Activated CD4-positive, alpha-beta T cell treated with anti-CD3 and anti-CD28 coated beads for 36 hours (primary cell): ENCODE data around the gene CLEC16A. TPM values are rescaled to one million over a fixed set of nuclear protein-coding genes. Genes with fewer than 3 reads are reported as not detected.

Experiments
- ATAC-seq: fragments of 200-7000 bp; cut with Tn5 transposase; one replicate; pipeline ENCODE4 v1.10.0; 2021; ENCODE audit warnings: mild to moderate bottlenecking, moderate library complexity
- CTCF ChIA-PET: fragments of 350-600 bp; sonication (Branson Sonifier 250); formaldehyde crosslinking; loops from one replicate; lab custom pipeline; 2021; ENCODE audit warnings: antibody characterized with exemption; lab: Charles Lee
- POLR2A ChIA-PET: fragments of 350-600 bp; sonication (Branson Sonifier 250); formaldehyde crosslinking; loops from one replicate; lab custom pipeline; 2021; ENCODE audit warnings: antibody characterized with exemption, inconsistent platforms; lab: Charles Lee
- DNase-seq: peaks from one replicate; pipeline ENCODE4 v3.0.0-alpha.2; 2020
- H3K27ac Mint-ChIP-seq: one replicate; pipeline ENCODE4 v1.8.0; 2021; ENCODE audit warnings: mixed read lengths
- H3K27me3 Mint-ChIP-seq: one replicate; pipeline ENCODE4 v1.8.0; 2021; ENCODE audit warnings: mixed read lengths
- H3K36me3 Mint-ChIP-seq: one replicate; pipeline ENCODE4 v1.8.0; 2021; ENCODE audit warnings: low read depth, mixed read lengths
- H3K4me1 Mint-ChIP-seq: one replicate; pipeline ENCODE4 v1.8.0; 2021; ENCODE audit warnings: mixed read lengths
- H3K4me3 Mint-ChIP-seq: one replicate; pipeline ENCODE4 v1.8.0; 2021; ENCODE audit warnings: mild to moderate bottlenecking, moderate library complexity, mixed read lengths
- H3K9me3 Mint-ChIP-seq: one replicate; pipeline ENCODE4 v1.8.0; 2021; ENCODE audit warnings: low read depth, mixed read lengths
- intact Hi-C, 2 experiments: fragments of 100-400 bp; cut with DNase I in 1 of 2; cut with micrococcal nuclease in 1 of 2; formaldehyde crosslinking; loops; one replicate each; pipeline versions ENCODE4 v1.14.2 to v1.15.1; 2022 to 2024; cut with DNase I, micrococcal nuclease
- total RNA-seq, 2 experiments: library from RNA; stranded (reverse); gene quantifications; one replicate each; pipeline ENCODE4 v1.2.3, GENCODE V29; 2021

The CLEC16A gene
- total RNA-seq, 2 experiments from 2014 or later: 23.5 to 25.4 TPM

DNA sequence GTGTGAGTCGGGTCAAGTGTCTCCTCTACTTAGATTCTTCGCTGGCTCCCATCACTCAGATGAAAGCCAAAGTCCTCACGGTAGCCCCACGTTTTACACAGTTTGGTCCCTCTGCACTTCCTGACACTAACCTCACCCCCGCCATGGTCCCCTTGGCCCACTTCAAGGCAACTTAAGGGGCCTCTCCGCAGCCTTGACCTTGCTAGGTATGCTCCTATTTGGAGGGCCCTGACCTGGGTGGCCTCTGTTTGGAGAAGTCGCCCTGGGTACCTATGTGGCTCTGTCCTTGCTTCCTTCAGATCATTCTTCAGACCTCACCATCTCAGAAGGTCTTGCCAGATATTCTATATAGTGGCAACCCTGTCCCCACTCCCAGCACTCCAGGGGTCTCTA, 201.5 kb downstream of the CLEC16A start:
- intact Hi-C loops: no loop called here
- DNase-seq: no peak
- Mint-ChIP-seq H3K4me1 (peaks cover 6% of the 10 kb centered on the region), H3K4me3 (no peak overlapping the region), H3K36me3 (peaks cover 10% of the 10 kb centered on the region), H3K27me3 (no peaks in the 10 kb centered on the region), H3K9me3 (no peaks in the 10 kb centered on the region), H3K27ac (no peak overlapping the region)
- ATAC-seq: no peak
- POLR2A ChIA-PET: no interaction called here
- CTCF ChIA-PET: no interaction called here

- H3K4me1 Mint-ChIP-seq: no peaks in the 10 kb centered on the region
- H3K36me3 Mint-ChIP-seq: peaks cover 10% of the 10 kb centered on the region
- ATAC-seq: no peak
- H3K9me3 Mint-ChIP-seq: no peaks in the 10 kb centered on the region
- H3K27ac Mint-ChIP-seq: no peak overlapping the region
- ChIA-PET POLR2A (no interaction called here), CTCF (interaction anchor here (0.6 to 0.9 kb wide), 4 partner anchors 10 to 488 kb away, joined by 3 to 4 read pairs (median 4); no protein-coding TSS in a partner anchor)
- intact Hi-C loops: no loop called here
- no peak for DNase-seq
- H3K4me3 Mint-ChIP-seq: no peak overlapping the region
- no peaks in the 10 kb centered on the region for H3K27me3 Mint-ChIP-seq
Measured at GRCh38 chr16:11147033-11147753, 202.8 kb downstream of the CLEC16A start.

DNA sequence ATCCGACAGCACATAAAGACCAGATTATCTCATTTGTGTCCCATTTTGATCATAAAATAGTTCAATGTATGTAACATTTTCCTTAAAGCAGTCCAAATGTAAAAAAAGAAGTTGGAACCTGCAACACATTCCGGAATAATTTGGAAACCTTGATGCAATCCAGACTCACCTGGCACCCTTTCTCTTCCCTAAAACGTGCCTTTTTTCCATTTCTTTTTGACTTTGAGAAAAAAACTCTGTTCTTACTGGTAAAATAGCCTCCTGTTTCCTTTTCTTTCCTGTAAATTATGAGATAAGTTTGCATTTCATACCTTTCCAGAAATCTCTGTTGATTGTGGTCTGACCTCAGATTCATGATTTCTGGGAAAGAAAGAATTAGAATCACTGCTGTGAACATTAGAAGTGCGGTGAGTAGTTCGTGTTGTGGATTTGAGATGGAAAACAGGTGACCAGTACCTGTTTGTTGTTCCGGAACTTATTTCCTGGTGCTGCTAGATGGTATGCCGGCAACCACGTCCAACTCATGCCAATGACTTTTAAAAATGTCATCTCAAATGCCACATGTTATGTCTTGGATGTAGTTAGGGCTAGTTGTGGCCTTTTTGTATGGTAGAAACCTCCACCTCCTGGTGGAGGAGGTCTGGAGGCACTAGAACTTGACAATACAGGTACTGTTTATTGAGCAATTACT, 203.5 kb downstream of the CLEC16A start:
- H3K36me3 Mint-ChIP-seq: peaks cover 8% of the 10 kb centered on the region
- H3K27ac Mint-ChIP-seq: no peak overlapping the region
- ATAC-seq (no peak), DNase-seq (no peak)
- ChIA-PET POLR2A (no interaction called here), CTCF (interaction anchor here (0.7 to 0.9 kb wide), 3 partner anchors 10 to 383 kb away, joined by 3 to 4 read pairs (median 4); no protein-coding TSS in a partner anchor)
- H3K4me1 Mint-ChIP-seq: no peaks in the 10 kb centered on the region
- no peaks in the 10 kb centered on the region for H3K9me3 Mint-ChIP-seq
- no peaks in the 10 kb centered on the region for H3K27me3 Mint-ChIP-seq
- intact Hi-C loops: no loop called here
- H3K4me3 Mint-ChIP-seq: no peak overlapping the region

- DNase-seq (no peak), ATAC-seq (no peak)
- Mint-ChIP-seq H3K4me1 (no peaks in the 10 kb centered on the region), H3K9me3 (no peaks in the 10 kb centered on the region), H3K4me3 (no peak overlapping the region), H3K27ac (no peak overlapping the region), H3K36me3 (peaks cover 8% of the 10 kb centered on the region), H3K27me3 (no peaks in the 10 kb centered on the region)
- ChIA-PET CTCF (interaction anchor here (1.0 kb wide), 1 partner anchor 44 kb away, joined by 5 read pairs; no protein-coding TSS in a partner anchor), POLR2A (no interaction called here)
- intact Hi-C loops: no loop called here
Measured at GRCh38 chr16:11149011-11149616, 204.8 kb downstream of the CLEC16A start.

- intact Hi-C loops: no loop called here
- DNase-seq (no peak), ATAC-seq (no peak)
- H3K4me1 Mint-ChIP-seq: peaks cover 4% of the 10 kb centered on the region
- peaks cover 8% of the 10 kb centered on the region for H3K36me3 Mint-ChIP-seq
- H3K4me3 Mint-ChIP-seq: no peak overlapping the region
- POLR2A ChIA-PET: no interaction called here
- no peaks in the 10 kb centered on the region for H3K27me3 Mint-ChIP-seq
- no peaks in the 10 kb centered on the region for H3K9me3 Mint-ChIP-seq
- CTCF ChIA-PET: interaction anchor here (0.7 to 1.0 kb wide), 2 partner anchors 45 to 144 kb away, joined by 4 to 5 read pairs; no protein-coding TSS in a partner anchor
- no peak overlapping the region for H3K27ac Mint-ChIP-seq
Measured at GRCh38 chr16:11150190-11150589, 205.8 kb downstream of the CLEC16A start.

GRCh38 chr16:11151156-11151884, 207.0 kb downstream of the CLEC16A start:
- DNase-seq (no peak), ATAC-seq (no peak)
- POLR2A ChIA-PET: interaction anchor here (0.6 kb wide), 1 partner anchor 100 kb away, joined by 6 read pairs; no protein-coding TSS in a partner anchor
- intact Hi-C loops: no loop called here
- no peak overlapping the region for H3K27ac Mint-ChIP-seq
- no peaks in the 10 kb centered on the region for H3K27me3 Mint-ChIP-seq
- H3K4me3 Mint-ChIP-seq: no peak overlapping the region
- CTCF ChIA-PET: interaction anchor here (0.6 to 1.5 kb wide), 6 partner anchors 11 to 194 kb away, joined by 3 to 4 read pairs (median 3); no protein-coding TSS in a partner anchor
- peaks cover 11% of the 10 kb centered on the region for H3K4me1 Mint-ChIP-seq
- H3K9me3 Mint-ChIP-seq: no peaks in the 10 kb centered on the region
- peaks cover 14% of the 10 kb centered on the region for H3K36me3 Mint-ChIP-seq

DNA sequence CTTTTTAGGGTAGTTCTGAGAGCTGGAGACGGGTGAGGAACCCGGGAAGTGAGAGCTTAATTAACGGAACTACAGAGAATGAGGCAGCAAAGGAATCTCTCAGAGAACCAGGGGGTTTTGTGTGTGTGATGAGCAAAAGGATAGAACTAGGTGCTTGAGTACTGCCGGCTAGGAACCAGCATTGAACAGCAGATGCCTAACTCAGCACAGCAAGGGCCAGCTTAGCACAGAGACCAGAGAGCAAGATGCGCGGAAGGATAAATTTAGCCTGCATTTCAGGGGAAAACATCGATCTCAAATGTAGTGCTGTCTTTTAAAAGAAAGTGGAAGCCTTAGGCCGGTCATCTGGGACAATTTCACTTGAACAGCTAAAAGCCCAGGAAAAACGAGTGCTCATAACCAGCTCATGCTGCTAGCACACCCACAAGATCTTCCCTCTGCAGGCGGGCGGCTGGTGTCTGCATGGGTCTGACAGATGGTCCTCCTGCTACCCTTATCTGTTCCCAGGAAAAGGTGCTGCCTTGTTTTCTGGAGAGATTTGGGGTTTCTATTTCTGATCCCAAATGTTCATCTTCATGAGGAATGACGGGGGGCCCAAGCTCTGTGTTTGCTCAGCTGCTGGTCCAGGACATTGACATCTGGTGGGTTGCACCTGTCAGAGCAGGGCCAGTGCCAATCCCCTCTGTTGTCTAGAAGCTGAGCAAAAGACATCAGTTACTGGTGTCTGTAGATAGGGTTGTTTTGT, 207.7 kb downstream of the CLEC16A start:
- peaks cover 12% of the 10 kb centered on the region for H3K4me1 Mint-ChIP-seq
- CTCF ChIA-PET: interaction anchor here (0.6 to 1.5 kb wide), 8 partner anchors 12 to 195 kb away, joined by 3 to 4 read pairs (median 3); no protein-coding TSS in a partner anchor
- peaks cover 14% of the 10 kb centered on the region for H3K36me3 Mint-ChIP-seq
- ATAC-seq (no peak), DNase-seq (no peak)
- H3K4me3 Mint-ChIP-seq: no peak overlapping the region
- H3K9me3 Mint-ChIP-seq: no peaks in the 10 kb centered on the region
- no peak overlapping the region for H3K27ac Mint-ChIP-seq
- intact Hi-C loops: no loop called here
- POLR2A ChIA-PET: interaction anchor here (0.6 kb wide), 1 partner anchor 100 kb away, joined by 6 read pairs; no protein-coding TSS in a partner anchor
- H3K27me3 Mint-ChIP-seq: no peaks in the 10 kb centered on the region

DNA sequence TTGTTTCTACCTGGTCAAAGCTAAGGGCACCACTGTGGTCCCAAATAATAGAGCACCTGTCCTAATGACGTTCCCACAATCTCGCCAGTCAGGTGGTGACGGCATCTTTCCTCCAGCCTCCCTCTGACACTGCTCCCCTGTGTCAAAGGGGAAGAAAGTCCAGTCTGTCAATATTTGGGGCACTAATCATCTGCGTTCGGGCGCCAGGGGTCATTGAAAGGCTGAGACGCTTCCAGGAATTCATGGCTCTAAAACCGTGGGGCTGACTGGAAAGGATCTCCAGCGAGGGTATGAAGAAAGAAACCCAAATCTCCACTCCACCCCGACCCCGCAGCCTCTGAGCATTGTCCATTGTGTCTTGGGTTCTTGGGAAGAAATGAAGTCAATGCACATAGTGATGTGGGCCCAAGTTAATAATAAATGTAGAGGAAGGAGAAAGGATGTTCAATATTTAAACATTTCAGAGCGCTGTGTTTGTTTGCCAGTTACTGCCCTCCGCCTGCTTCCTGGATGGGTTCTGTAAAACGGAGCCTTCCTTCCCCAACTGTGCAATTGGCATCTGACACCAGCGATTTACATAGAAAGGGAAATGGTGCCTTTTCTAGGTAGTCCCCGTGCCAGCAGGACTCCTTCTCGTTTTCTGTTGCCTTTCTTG, 208.4 kb downstream of the CLEC16A start:
- POLR2A ChIA-PET: no interaction called here
- Mint-ChIP-seq H3K27ac (peak overlapping the region; percentile 3), H3K27me3 (no peaks in the 10 kb centered on the region), H3K4me1 (peaks cover 17% of the 10 kb centered on the region), H3K4me3 (no peak overlapping the region), H3K36me3 (peaks cover 14% of the 10 kb centered on the region), H3K9me3 (no peaks in the 10 kb centered on the region)
- DNase-seq: no peak
- no peak for ATAC-seq
- CTCF ChIA-PET: interaction anchor here (0.6 to 1.0 kb wide), 4 partner anchors 20 to 196 kb away, joined by 3 read pairs; no protein-coding TSS in a partner anchor
- intact Hi-C loops: no loop called here

GRCh38 chr16:11155284-11155806, 211.0 kb downstream of the CLEC16A start:
- CTCF ChIA-PET: interaction anchor here (0.7 kb wide), 1 partner anchor 48 kb away, joined by 3 read pairs; no protein-coding TSS in a partner anchor
- ATAC-seq (peak; percentile 96), DNase-seq (peak; percentile 55)
- POLR2A ChIA-PET: interaction anchor here (0.6 kb wide), 2 partner anchors 23 to 59 kb away, joined by 3 to 4 read pairs; no protein-coding TSS in a partner anchor
- Mint-ChIP-seq H3K4me1 (peaks cover 34% of the 10 kb centered on the region), H3K27ac (no peak overlapping the region), H3K9me3 (no peaks in the 10 kb centered on the region), H3K36me3 (peaks cover 11% of the 10 kb centered on the region), H3K4me3 (no peak overlapping the region), H3K27me3 (no peaks in the 10 kb centered on the region)
- intact Hi-C loops: loop anchor here in 1 of 2 experiments (5.0 kb wide), 2 partner anchors 33 to 48 kb away; no protein-coding TSS in a partner anchor
